Activated CD4-positive, alpha-beta memory T cell treated with anti-CD3 and anti-CD28 coated beads, Interleukin-2, amount 10 ng/mL, durations not matched to agents 7 days and 5 days (primary cell): ENCODE measurements around the gene SEMA4A. TPM values are rescaled to one million over a fixed set of nuclear protein-coding genes. Genes with fewer than 3 reads are reported as not detected.
"Not testable (repeated sequence)": the region's sequence is repeated elsewhere in the genome, so short reads cannot be mapped to it uniquely, and the experiment has no call there.

Experiments used
- CTCF ChIA-PET: fragments of 350-600 bp; sonication (Branson Sonifier 250); formaldehyde crosslinking; loops from one replicate; lab custom pipeline; 2021; ENCODE audit warnings: antibody characterized with exemption, inconsistent platforms; lab: Charles Lee
- POLR2A ChIA-PET: fragments of 350-600 bp; sonication (Branson Sonifier 250); formaldehyde crosslinking; loops from one replicate; lab custom pipeline; 2021; ENCODE audit warnings: antibody characterized with exemption; lab: Charles Lee
- DNase-seq: peaks from one replicate; pipeline ENCODE4 v3.0.0-alpha.2; 2020
- H3K27ac Mint-ChIP-seq: one replicate; pipeline ENCODE4 v1.8.0; 2021; ENCODE audit warnings: mild to moderate bottlenecking, mixed read lengths
- H3K27me3 Mint-ChIP-seq: one replicate; pipeline ENCODE4 v1.8.0; 2021; ENCODE audit warnings: mixed read lengths
- H3K36me3 Mint-ChIP-seq: one replicate; pipeline ENCODE4 v1.8.0; 2021; ENCODE audit warnings: low read depth, mixed read lengths
- H3K4me1 Mint-ChIP-seq: one replicate; pipeline ENCODE4 v1.8.0; 2021; ENCODE audit warnings: mixed read lengths
- H3K4me3 Mint-ChIP-seq: one replicate; pipeline ENCODE4 v1.8.0; 2021; ENCODE audit warnings: mild to moderate bottlenecking, mixed read lengths
- H3K9me3 Mint-ChIP-seq: one replicate; pipeline ENCODE4 v1.8.0; 2021; ENCODE audit warnings: mixed read lengths
- total RNA-seq, 2 experiments: library from RNA; stranded (reverse); gene quantifications; one replicate each; pipeline ENCODE4 v1.2.3, GENCODE V29; 2021

Gene SEMA4A
- total RNA-seq, 2 experiments from 2014 or later, result 20.8 to 21.5 TPM

DNA sequence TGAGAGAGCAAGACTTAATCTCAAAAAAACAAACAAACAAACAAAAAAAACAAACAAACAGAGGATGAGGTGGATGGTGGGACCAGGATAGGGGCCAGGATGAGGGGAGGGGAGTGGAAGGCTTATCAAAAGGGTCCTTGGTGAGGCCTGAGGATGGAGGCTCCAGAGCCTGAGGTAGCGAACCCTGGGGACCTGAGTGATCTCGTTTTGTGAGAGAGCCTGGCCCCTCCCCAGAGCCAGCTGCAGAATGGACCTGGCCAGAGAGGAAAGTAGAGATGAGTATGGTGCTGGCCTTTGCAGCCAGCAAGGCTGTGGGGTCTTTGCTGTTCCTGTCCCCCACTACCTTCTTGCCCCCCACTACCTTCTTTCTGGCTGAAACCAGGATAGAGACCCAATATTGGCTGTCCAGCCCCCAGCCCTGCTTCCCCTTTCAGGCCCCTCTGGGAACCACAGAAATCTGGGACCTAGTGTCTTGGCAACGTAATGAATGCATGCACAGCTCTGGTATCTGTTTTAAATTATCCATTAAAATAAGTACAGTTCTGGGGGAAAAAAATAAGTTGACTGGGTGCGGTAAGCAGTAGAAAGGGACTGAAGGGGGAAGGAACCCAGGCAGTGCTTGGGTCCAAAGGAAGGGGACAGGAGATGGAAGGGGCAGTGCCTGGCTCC, 40.0 kb upstream of the SEMA4A start:
- DNase-seq, result no peak
- ChIA-PET POLR2A (interaction anchor here (1.2 to 9.2 kb wide), 6 partner anchors 9 to 133 kb away, joined by 4 to 111 read pairs (median 30); partner anchors contain the start of gene PMF1), CTCF (interaction anchor here (2.2 to 9.8 kb wide), 3 partner anchors 14 to 18 kb away, joined by 12 to 98 read pairs (median 86); no protein-coding TSS in a partner anchor)
- Mint-ChIP-seq H3K27ac (no peak overlapping the region), H3K27me3 (peaks cover 17% of the 10 kb centered on the region), H3K4me3 (no peak overlapping the region), H3K4me1 (peaks cover 39% of the 10 kb centered on the region), H3K36me3 (peaks cover 3% of the 10 kb centered on the region), H3K9me3 (no peaks in the 10 kb centered on the region)

DNA sequence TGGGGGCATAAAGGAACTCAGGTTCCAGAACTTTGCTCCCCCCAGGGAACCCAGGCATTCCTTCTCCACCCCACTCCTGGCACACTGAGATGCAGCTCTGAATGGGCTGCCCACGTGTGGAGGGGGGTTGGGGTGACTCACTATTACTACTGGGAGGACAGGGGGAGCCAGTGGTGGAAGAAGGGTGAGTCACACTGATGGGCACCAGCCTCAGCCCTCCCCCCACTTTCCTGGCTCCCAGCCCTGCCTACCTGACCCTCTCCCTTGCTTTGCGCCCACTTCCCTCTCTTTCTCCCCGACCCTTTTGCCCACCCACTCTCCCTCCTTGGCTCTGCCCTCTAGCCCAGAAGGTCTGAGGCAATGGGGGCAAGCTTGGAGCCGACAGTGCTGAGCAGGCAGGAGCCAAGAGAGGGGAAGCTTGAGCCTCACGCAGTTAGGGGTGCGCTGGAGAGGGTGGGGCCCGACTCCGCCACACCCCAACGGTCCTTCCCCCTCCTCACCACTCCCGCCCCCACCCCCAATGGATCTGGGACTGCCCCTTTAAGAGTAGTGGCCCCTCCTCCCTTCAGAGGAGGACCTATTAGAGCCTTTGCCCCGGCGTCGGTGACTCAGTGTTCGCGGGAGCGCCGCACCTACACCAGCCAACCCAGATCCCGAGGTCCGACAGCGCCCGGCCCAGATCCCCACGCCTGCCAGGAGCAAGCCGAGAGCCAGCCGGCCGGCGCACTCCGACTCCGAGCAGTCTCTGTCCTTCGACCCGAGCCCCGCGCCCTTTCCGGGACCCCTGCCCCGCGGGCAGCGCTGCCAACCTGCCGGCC, 39.1 kb upstream of the SEMA4A start, which contains the start of gene LMNA:
LMNA (plus strand) TSS at position 611 of the 818 bp plus-strand sequence. CDS start 208 bp downstream, outside the sequence.
- peaks cover 17% of the 10 kb centered on the region for H3K27me3 Mint-ChIP-seq
- peak within 1 kb of the TSS; percentile 95 for H3K4me3 Mint-ChIP-seq
- ChIA-PET CTCF (interaction anchor here (1.2 to 9.8 kb wide), 3 partner anchors 13 to 19 kb away, joined by 3 to 98 read pairs (median 86); no protein-coding TSS in a partner anchor), POLR2A (interaction anchor here (1.0 to 9.2 kb wide), 10 partner anchors 10 to 169 kb away, joined by 3 to 111 read pairs (median 9); partner anchors contain the start of gene PMF1)
- H3K9me3 Mint-ChIP-seq, result no peaks in the 10 kb centered on the region
- peak; percentile 77 for DNase-seq
- H3K27ac Mint-ChIP-seq, result peak within 1 kb of the TSS; percentile 82
- H3K36me3 Mint-ChIP-seq, result peaks cover 3% of the 10 kb centered on the region
- peaks cover 46% of the 10 kb centered on the region for H3K4me1 Mint-ChIP-seq

DNA sequence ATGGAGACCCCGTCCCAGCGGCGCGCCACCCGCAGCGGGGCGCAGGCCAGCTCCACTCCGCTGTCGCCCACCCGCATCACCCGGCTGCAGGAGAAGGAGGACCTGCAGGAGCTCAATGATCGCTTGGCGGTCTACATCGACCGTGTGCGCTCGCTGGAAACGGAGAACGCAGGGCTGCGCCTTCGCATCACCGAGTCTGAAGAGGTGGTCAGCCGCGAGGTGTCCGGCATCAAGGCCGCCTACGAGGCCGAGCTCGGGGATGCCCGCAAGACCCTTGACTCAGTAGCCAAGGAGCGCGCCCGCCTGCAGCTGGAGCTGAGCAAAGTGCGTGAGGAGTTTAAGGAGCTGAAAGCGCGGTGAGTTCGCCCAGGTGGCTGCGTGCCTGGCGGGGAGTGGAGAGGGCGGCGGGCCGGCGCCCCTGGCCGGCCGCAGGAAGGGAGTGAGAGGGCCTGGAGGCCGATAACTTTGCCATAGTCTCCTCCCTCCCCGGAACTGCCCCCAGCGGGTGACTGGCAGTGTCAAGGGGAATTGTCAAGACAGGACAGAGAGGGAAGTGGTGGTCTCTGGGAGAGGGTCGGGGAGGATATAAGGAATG, 38.4 kb upstream of the SEMA4A start:
- Mint-ChIP-seq H3K4me1 (peaks cover 51% of the 10 kb centered on the region), H3K27ac (peak overlapping the region; percentile 64), H3K36me3 (peaks cover 3% of the 10 kb centered on the region), H3K27me3 (peaks cover 17% of the 10 kb centered on the region), H3K9me3 (no peaks in the 10 kb centered on the region), H3K4me3 (peak overlapping the region; percentile 95)
- no peak for DNase-seq
- ChIA-PET CTCF (interaction anchor here (1.1 to 9.8 kb wide), 4 partner anchors 12 to 19 kb away, joined by 3 to 98 read pairs (median 44); no protein-coding TSS in a partner anchor), POLR2A (interaction anchor here (1.0 to 9.2 kb wide), 10 partner anchors 10 to 168 kb away, joined by 3 to 111 read pairs (median 9); partner anchors contain the start of genes PMF1 and SMG5)

DNA sequence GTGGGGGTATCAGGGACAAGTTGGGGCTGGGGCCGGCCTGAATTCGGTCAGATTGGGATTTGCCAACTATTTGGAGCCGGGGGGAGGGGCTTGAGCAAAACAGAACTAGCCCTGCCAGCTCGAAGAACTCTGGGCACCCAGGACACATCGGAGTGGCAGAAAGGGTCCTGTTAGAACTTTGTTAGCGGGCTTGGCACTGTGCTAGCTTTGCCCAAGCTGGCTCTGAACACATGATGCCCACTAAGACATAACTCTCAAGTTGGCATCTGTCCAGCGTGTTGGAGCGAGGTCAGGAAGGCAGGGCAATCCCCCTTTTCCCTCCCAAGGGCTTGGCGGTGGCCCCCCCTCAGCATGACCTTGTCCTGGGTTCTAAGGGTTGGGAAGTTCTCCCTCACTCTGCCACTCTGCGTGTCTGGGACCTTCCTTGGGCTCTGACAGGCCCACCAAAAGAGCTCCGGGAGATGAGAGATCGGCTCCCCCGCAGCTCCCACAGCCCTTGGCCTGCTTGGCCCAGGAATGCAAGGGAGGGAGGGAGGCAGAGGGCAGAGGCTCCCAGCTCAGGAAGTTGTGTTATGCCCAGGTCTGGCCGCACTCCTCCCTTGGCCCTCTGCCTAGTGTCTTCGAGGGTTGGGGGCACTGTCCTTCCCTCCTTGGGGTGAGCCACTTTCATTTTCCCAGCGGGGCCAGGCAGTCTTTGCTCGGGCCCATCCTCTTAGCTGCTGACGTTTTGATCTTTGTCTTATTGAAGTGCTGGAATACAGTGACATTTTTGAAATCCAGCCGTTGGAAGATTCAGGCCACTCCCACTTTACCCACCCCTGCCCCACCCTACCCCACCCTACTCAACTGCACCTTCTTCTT, 37.6 kb upstream of the SEMA4A start:
- peaks cover 3% of the 10 kb centered on the region for H3K36me3 Mint-ChIP-seq
- ChIA-PET CTCF (interaction anchor here (1.1 to 9.8 kb wide), 5 partner anchors 9 to 20 kb away, joined by 3 to 98 read pairs (median 8); no protein-coding TSS in a partner anchor), POLR2A (interaction anchor here (1.2 to 9.2 kb wide), 7 partner anchors 11 to 167 kb away, joined by 3 to 111 read pairs (median 22); partner anchors contain the start of genes PMF1 and SMG5)
- no peak for DNase-seq
- H3K27ac Mint-ChIP-seq, result peak overlapping the region; percentile 66
- peaks cover 17% of the 10 kb centered on the region for H3K27me3 Mint-ChIP-seq
- H3K4me1 Mint-ChIP-seq, result peaks cover 57% of the 10 kb centered on the region
- H3K9me3 Mint-ChIP-seq, result no peaks in the 10 kb centered on the region
- peak overlapping the region; percentile 95 for H3K4me3 Mint-ChIP-seq

DNA sequence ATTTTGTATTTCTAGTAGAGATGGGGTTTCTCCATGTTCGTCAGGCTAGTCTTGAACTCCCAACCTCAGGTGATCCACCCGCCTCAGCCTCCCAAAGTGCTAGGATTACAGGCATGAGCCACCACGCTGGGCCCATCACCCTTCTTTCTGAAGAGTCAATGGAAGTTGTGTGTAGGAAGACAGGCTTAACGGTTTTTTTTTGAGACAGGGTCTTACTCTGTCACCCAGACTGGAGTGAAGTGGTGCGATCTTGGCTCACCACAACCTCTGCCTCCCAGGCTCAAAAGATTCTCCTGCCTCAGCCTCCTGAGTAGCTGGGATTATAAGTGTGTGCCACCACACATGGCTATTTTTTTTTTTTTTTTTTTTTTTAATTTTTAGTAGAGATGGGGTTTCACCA, 36.7 kb upstream of the SEMA4A start:
- Mint-ChIP-seq H3K4me3 (peak overlapping the region; percentile 95), H3K27ac (peak overlapping the region; percentile 66), H3K4me1 (peaks cover 65% of the 10 kb centered on the region), H3K27me3 (peaks cover 13% of the 10 kb centered on the region)
- ChIA-PET CTCF (interaction anchor here (2.5 to 9.8 kb wide), 3 partner anchors 10 to 21 kb away, joined by 8 to 98 read pairs (median 86); no protein-coding TSS in a partner anchor), POLR2A (interaction anchor here (0.9 to 9.2 kb wide), 3 partner anchors 10 to 20 kb away, joined by 6 to 111 read pairs (median 73); no protein-coding TSS in a partner anchor)
- not testable (repeated sequence) for DNase-seq, H3K36me3 Mint-ChIP-seq, H3K9me3 Mint-ChIP-seq

DNA sequence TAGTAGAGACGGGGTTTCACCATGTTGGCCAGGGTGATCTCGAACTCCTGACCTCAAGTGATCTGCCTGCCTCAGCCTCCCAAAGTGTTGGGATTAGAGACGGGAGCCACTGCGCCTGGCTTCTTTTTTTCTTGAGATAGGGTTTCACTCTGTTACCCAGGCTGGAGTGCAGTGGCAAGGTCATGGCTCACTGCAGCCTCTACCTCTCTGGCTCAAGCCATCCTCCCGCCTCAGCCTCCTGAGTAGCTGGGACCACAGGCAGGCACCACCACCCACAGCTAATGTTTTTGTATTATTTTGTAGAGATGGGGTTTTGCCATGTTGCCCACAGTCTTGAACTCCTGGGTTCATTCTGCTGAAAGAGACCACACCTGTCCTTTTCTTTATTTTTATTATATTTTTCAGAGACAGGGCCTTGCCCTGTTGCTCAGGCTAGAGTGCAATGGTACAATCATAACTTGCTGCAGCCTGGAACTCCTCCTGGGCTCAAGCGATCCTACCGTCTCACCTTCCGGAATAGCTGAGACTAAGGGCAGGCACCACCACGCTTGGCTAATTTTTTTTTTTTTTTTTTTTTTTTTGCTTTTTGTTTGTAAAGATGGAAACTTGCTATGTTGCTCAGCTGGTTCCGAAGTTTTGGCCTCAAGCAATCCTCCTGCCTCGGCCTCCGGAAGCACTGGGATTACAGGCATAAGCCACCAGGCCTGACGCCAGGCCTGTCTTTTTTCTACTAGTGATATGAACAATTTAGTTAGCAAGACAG, 35.8 kb upstream of the SEMA4A start:
- no peak for DNase-seq
- Mint-ChIP-seq H3K36me3 (peaks cover 5% of the 10 kb centered on the region), H3K27me3 (peaks cover 10% of the 10 kb centered on the region), H3K9me3 (no peaks in the 10 kb centered on the region), H3K27ac (peak overlapping the region; percentile 67), H3K4me3 (peak overlapping the region; percentile 52), H3K4me1 (peaks cover 67% of the 10 kb centered on the region)
- CTCF ChIA-PET, result interaction anchor here (2.5 to 9.8 kb wide), 3 partner anchors 10 to 22 kb away, joined by 8 to 98 read pairs (median 86); no protein-coding TSS in a partner anchor
- POLR2A ChIA-PET, result interaction anchor here (0.6 to 9.2 kb wide), 5 partner anchors 9 to 95 kb away, joined by 3 to 111 read pairs (median 6); partner anchors contain the start of gene PMF1

DNA sequence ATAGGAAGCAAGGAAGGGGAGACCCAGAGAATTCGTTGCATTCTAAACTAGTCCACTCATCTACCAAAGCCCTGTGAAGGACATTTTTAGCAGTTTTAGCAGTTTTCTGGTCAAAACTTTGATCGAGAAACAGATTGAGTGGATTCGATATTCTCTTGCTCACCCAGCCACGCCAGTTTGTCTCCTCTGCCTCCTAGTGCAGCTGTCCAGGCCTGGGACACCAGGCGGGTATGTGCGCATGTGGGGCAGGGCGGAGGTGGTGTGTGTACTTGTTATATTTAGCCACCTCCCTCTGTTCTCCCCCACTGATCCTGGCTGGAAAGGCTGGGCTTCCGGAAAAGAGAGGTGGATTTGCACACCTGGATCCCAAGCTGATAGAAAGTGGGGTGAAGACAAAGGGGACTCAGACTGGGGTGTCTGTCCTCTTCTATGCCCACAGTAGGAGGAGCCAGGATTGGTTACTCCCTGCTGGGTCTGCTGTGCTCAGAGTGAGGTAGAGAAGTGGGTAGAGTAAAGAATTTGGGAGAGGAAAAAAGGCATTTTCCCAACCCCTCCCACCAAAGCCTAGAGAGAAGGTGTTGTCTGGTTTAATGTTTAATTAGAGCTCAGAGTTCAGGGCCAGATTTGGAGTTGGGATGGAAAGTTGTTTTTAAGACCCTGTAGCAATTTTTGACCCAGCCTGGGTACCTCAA, 35.1 kb upstream of the SEMA4A start:
- POLR2A ChIA-PET, result interaction anchor here (0.6 to 9.2 kb wide), 5 partner anchors 9 to 94 kb away, joined by 3 to 111 read pairs (median 12); partner anchors contain the start of gene PMF1
- Mint-ChIP-seq H3K4me1 (peaks cover 71% of the 10 kb centered on the region), H3K4me3 (peak overlapping the region; percentile 52), H3K27me3 (peaks cover 7% of the 10 kb centered on the region), H3K9me3 (no peaks in the 10 kb centered on the region), H3K27ac (peak overlapping the region; percentile 67), H3K36me3 (peaks cover 5% of the 10 kb centered on the region)
- CTCF ChIA-PET, result interaction anchor here (8.0 to 9.8 kb wide), 2 partner anchors 9 to 23 kb away, joined by 86 to 98 read pairs; no protein-coding TSS in a partner anchor
- no peak for DNase-seq

DNA sequence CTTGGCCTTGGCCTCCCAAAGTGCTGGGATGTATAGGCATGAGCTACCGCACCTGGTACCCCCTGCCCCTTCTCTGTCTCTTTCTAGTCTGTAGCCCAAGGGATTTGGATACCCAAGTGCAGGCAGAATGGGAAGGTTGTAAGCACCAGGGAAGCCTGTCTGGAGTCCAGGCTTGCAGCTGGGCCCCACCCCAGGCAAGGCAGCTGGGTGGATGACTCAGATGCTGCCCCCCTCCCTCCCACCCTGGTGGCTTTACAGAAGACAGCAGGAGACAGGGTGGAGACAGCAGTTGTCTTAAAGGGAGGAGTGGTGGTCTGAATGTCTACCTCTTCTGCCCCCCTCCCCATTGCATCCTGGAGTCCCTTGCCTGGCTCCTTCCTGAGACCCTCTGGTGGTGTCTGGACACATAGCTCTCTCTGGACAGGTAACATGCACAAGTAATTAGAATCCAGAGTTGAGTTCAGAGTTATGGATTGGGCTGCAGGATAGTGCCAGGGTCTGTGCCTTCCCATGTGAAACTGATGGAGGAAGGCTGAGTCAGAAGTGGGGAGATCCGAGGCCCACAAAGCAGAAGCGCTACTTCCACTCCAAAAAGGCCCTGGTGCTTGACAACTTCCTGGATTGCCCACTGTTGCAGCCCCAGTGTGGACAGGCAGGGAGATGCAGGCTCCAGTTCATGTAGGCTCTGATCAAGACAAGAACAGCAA, 33.7 kb upstream of the SEMA4A start:
- no peaks in the 10 kb centered on the region for H3K27me3 Mint-ChIP-seq
- peaks cover 2% of the 10 kb centered on the region for H3K36me3 Mint-ChIP-seq
- H3K9me3 Mint-ChIP-seq, result no peaks in the 10 kb centered on the region
- CTCF ChIA-PET, result interaction anchor here (0.9 to 9.8 kb wide), 3 partner anchors 8 to 29 kb away, joined by 4 to 98 read pairs (median 86); no protein-coding TSS in a partner anchor
- POLR2A ChIA-PET, result interaction anchor here (1.7 to 9.2 kb wide), 5 partner anchors 7 to 22 kb away, joined by 5 to 111 read pairs (median 12); no protein-coding TSS in a partner anchor
- H3K4me1 Mint-ChIP-seq, result peaks cover 73% of the 10 kb centered on the region
- peak overlapping the region; percentile 2 for H3K27ac Mint-ChIP-seq
- no peak overlapping the region for H3K4me3 Mint-ChIP-seq
- no peak for DNase-seq

DNA sequence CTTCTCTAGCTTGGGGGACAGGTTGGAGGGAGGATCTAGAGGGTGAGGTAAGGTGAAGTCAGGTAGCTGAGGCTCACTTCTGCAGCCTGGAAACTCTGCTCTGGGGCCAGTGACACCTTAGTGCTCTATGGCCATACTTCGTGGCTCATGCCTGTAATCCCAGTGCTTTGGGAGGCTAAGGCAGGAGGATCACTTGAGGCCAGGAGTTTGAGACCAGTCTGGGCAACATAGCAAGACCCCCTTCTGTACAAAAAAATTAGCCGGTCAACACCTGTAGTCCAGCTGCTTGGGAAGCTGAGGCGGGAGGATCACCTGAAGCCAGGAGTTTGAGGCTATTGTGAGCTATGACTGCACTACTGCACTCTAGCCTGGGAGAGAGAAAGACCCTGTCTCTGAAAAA, 33.1 kb upstream of the SEMA4A start:
- no peak for DNase-seq
- ChIA-PET CTCF (interaction anchor here (8.0 to 9.8 kb wide), 2 partner anchors 7 to 25 kb away, joined by 86 to 98 read pairs; no protein-coding TSS in a partner anchor), POLR2A (interaction anchor here (0.9 to 4.7 kb wide), 4 partner anchors 9 to 23 kb away, joined by 3 to 29 read pairs (median 5); no protein-coding TSS in a partner anchor)
- H3K27ac Mint-ChIP-seq, result no peak overlapping the region
- no peaks in the 10 kb centered on the region for H3K9me3 Mint-ChIP-seq
- H3K4me3 Mint-ChIP-seq, result no peak overlapping the region
- peaks cover 2% of the 10 kb centered on the region for H3K36me3 Mint-ChIP-seq
- H3K27me3 Mint-ChIP-seq, result no peaks in the 10 kb centered on the region
- peaks cover 74% of the 10 kb centered on the region for H3K4me1 Mint-ChIP-seq
